Measurements from ENCODE around the gene USH1C. TPM values are rescaled to one million over a fixed set of nuclear protein-coding genes. Genes with fewer than 3 reads are reported as not detected.

USH1C gene
- total and polyA plus RNA-seq, 9 of the 15 experiments (the other 6 are each of a cell fraction or from before 2014, with no cell fraction given), result 0.04 TPM; not detected in 8

- TF ChIP-seq REST (IDR thresholded peaks at IDR 0.05; ENCODE audit: borderline replicate concordance) (no peak), REST (CRISPR knock-in tag; IDR thresholded peaks at IDR 0.05; ENCODE audit: low read depth) (no peak), NFRKB (IDR thresholded peaks at IDR 0.05; ENCODE audit: low read depth) (no peak), SRSF1 (IDR thresholded peaks at IDR 0.05; ENCODE audit: low read depth, low read length) (no peak), MITF (IDR thresholded peaks at IDR 0.05) (no peak), CCAR2 (IDR thresholded peaks at IDR 0.05; ENCODE audit: low read depth, low read length) (no peak), HES1 (IDR thresholded peaks at IDR 0.05; ENCODE audit: low read depth) (no peak), STAT5B (CRISPR knock-in tag; IDR thresholded peaks at IDR 0.05) (no peak), SMC3 (conservative IDR thresholded peaks at IDR 0.05; ENCODE audit: insufficient read depth, low read depth, low read length) (no peak), KLF10 (CRISPR knock-in tag; IDR thresholded peaks at IDR 0.05) (no peak), ZFX (CRISPR knock-in tag; IDR thresholded peaks at IDR 0.05) (no peak), SNRNP70 (optimal IDR thresholded peaks at IDR 0.05; ENCODE audit: low read depth, low read length) (no peak)
- TF ChIP-seq, protein P1, sequence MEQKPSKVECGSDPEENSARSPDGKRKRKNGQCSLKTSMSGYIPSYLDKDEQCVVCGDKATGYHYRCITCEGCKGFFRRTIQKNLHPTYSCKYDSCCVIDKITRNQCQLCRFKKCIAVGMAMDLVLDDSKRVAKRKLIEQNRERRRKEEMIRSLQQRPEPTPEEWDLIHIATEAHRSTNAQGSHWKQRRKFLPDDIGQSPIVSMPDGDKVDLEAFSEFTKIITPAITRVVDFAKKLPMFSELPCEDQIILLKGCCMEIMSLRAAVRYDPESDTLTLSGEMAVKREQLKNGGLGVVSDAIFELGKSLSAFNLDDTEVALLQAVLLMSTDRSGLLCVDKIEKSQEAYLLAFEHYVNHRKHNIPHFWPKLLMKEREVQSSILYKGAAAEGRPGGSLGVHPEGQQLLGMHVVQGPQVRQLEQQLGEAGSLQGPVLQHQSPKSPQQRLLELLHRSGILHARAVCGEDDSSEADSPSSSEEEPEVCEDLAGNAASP (IDR thresholded peaks at IDR 0.05), result no peak
- TF ChIP-seq, protein P2, sequence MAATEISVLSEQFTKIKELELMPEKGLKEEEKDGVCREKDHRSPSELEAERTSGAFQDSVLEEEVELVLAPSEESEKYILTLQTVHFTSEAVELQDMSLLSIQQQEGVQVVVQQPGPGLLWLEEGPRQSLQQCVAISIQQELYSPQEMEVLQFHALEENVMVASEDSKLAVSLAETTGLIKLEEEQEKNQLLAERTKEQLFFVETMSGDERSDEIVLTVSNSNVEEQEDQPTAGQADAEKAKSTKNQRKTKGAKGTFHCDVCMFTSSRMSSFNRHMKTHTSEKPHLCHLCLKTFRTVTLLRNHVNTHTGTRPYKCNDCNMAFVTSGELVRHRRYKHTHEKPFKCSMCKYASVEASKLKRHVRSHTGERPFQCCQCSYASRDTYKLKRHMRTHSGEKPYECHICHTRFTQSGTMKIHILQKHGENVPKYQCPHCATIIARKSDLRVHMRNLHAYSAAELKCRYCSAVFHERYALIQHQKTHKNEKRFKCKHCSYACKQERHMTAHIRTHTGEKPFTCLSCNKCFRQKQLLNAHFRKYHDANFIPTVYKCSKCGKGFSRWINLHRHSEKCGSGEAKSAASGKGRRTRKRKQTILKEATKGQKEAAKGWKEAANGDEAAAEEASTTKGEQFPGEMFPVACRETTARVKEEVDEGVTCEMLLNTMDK (IDR thresholded peaks at IDR 0.05; ENCODE audit: borderline replicate concordance, insufficient read depth, low read depth, low read length, poor library complexity, severe bottlenecking), result no peak
Measured at GRCh38 chr11:17588166-17588565, 44.0 kb upstream of the USH1C start (continued).
